Measurements from ENCODE around the gene COL25A1.
"Not testable (repeated sequence)": the region's sequence is repeated elsewhere in the genome, so short reads cannot be mapped to it uniquely, and the experiment has no call there.

The COL25A1 gene

GRCh38 chr4:108903464-108904221 lies 398.8 kb downstream of the COL25A1 start:
- DNase-seq (ENCODE audit: low spot score) = no peak

GRCh38 chr4:108902769-108903168 lies 399.7 kb downstream of the COL25A1 start:
- DNase-seq (ENCODE audit: low spot score) = no peak

GRCh38 chr4:108901291-108901690 lies 401.2 kb downstream of the COL25A1 start:
- DNase-seq (ENCODE audit: low spot score) = no peak

GRCh38 chr4:108900018-108900580 lies 402.4 kb downstream of the COL25A1 start:
- no peak for DNase-seq (ENCODE audit: low spot score)

- no peak for DNase-seq (ENCODE audit: low spot score)
Measured at GRCh38 chr4:108893468-108893867, 409.0 kb downstream of the COL25A1 start.

- no peak for DNase-seq (ENCODE audit: low spot score)
Measured at GRCh38 chr4:108891896-108892590, 410.4 kb downstream of the COL25A1 start.

- no peak for DNase-seq (ENCODE audit: low spot score)
Measured at GRCh38 chr4:108890484-108890881, 412.0 kb downstream of the COL25A1 start.

GRCh38 chr4:108889696-108890483 lies 412.6 kb downstream of the COL25A1 start:
- DNase-seq (ENCODE audit: low spot score) = no peak

GRCh38 chr4:108888769-108889168 lies 413.7 kb downstream of the COL25A1 start:
- DNase-seq (ENCODE audit: low spot score) = no peak

- no peak for DNase-seq (ENCODE audit: low spot score)
Measured at GRCh38 chr4:108887034-108887433, 415.4 kb downstream of the COL25A1 start.

- DNase-seq (ENCODE audit: low spot score) = no peak
Measured at GRCh38 chr4:108885211-108885610, 417.2 kb downstream of the COL25A1 start.

GRCh38 chr4:108884596-108884995 lies 417.9 kb downstream of the COL25A1 start:
- no peak for DNase-seq (ENCODE audit: low spot score)

- no peak for DNase-seq (ENCODE audit: low spot score)
Measured at GRCh38 chr4:108881986-108882385, 420.5 kb downstream of the COL25A1 start.

- no peak for DNase-seq (ENCODE audit: low spot score)
Measured at GRCh38 chr4:108881190-108881589, 421.3 kb downstream of the COL25A1 start.

- no peak for DNase-seq (ENCODE audit: low spot score)
Measured at GRCh38 chr4:108878806-108879205, 423.7 kb downstream of the COL25A1 start.

- DNase-seq (ENCODE audit: low spot score) = no peak
Measured at GRCh38 chr4:108877821-108878220, 424.6 kb downstream of the COL25A1 start.

GRCh38 chr4:108874806-108875205 lies 427.7 kb downstream of the COL25A1 start:
- DNase-seq (ENCODE audit: low spot score) = no peak

- DNase-seq (ENCODE audit: low spot score) = not testable (repeated sequence)
Measured at GRCh38 chr4:108869970-108870369, 432.5 kb downstream of the COL25A1 start.

- DNase-seq (ENCODE audit: low spot score) = no peak
Measured at GRCh38 chr4:108868606-108869227, 433.7 kb downstream of the COL25A1 start.

- no peak for DNase-seq (ENCODE audit: low spot score)
Measured at GRCh38 chr4:108867476-108867875, 435.0 kb downstream of the COL25A1 start.

GRCh38 chr4:108861334-108861733 lies 441.1 kb downstream of the COL25A1 start:
- no peak for DNase-seq (ENCODE audit: low spot score)

- DNase-seq (ENCODE audit: low spot score) = no peak
Measured at GRCh38 chr4:108854786-108855185, 447.7 kb downstream of the COL25A1 start.
